Activated T-cell treated with anti-CD3 and anti-CD28 coated beads for 24 hours (primary cell): ENCODE measurements around the gene GLCE.
"Not testable (repeated sequence)": the region's sequence is repeated elsewhere in the genome, so short reads cannot be mapped to it uniquely, and the experiment has no call there.

ENCODE experiments used
- DNase-seq: peaks from one replicate; pipeline ENCODE4 v3.0.0-alpha.2; 2020; ENCODE audit warnings: low read depth

The GLCE gene

GRCh38 chr15:69159805-69160140 lies 662 bp upstream of the GLCE start:
- no peak for DNase-seq

GRCh38 chr15:69161079-69161877 lies 843 bp downstream of the GLCE start:
- DNase-seq: peak; percentile 16

GRCh38 chr15:69161878-69162213 lies 1.4 kb downstream of the GLCE start:
- no peak for DNase-seq

- DNase-seq: no peak
Measured at GRCh38 chr15:69163141-69163669, 2.8 kb downstream of the GLCE start.

- no peak for DNase-seq
Measured at GRCh38 chr15:69164807-69165636, 4.6 kb downstream of the GLCE start.

- no peak for DNase-seq
Measured at GRCh38 chr15:69165637-69166025, 5.2 kb downstream of the GLCE start.

- no peak for DNase-seq
Measured at GRCh38 chr15:69167218-69167846, 6.9 kb downstream of the GLCE start.

- DNase-seq: not testable (repeated sequence)
Measured at GRCh38 chr15:69168361-69168760, 7.9 kb downstream of the GLCE start.

- not testable (repeated sequence) for DNase-seq
Measured at GRCh38 chr15:69169540-69169939, 9.1 kb downstream of the GLCE start.

- no peak for DNase-seq
Measured at GRCh38 chr15:69170597-69170996, 10.2 kb downstream of the GLCE start.

GRCh38 chr15:69172847-69173246 lies 12.4 kb downstream of the GLCE start:
- no peak for DNase-seq

- no peak for DNase-seq
Measured at GRCh38 chr15:69175536-69175935, 15.1 kb downstream of the GLCE start.

- DNase-seq: no peak
Measured at GRCh38 chr15:69181424-69181823, 21.0 kb downstream of the GLCE start.

- no peak for DNase-seq
Measured at GRCh38 chr15:69185216-69185615, 24.8 kb downstream of the GLCE start.

GRCh38 chr15:69185706-69186105 lies 25.3 kb downstream of the GLCE start:
- DNase-seq: no peak

GRCh38 chr15:69189157-69189556 lies 28.7 kb downstream of the GLCE start:
- no peak for DNase-seq

GRCh38 chr15:69190091-69190490 lies 29.7 kb downstream of the GLCE start:
- DNase-seq: no peak

- DNase-seq: no peak
Measured at GRCh38 chr15:69190504-69190903, 30.1 kb downstream of the GLCE start.

- no peak for DNase-seq
Measured at GRCh38 chr15:69194025-69194827, 33.8 kb downstream of the GLCE start.

GRCh38 chr15:69194854-69195253 lies 34.4 kb downstream of the GLCE start:
- no peak for DNase-seq

GRCh38 chr15:69200832-69201745 lies 40.7 kb downstream of the GLCE start:
- no peak for DNase-seq
